Activated CD4-positive, alpha-beta T cell treated with anti-CD3 and anti-CD28 coated beads for 48 hours (primary cell): ENCODE results near the gene VAPA.
A peak's percentile ranks its signal among the peaks of the same experiment; 100 is the strongest.
"Not testable (repeated sequence)": the region's sequence is repeated elsewhere in the genome, so short reads cannot be mapped to it uniquely, and the experiment has no call there.

ENCODE experiments used
- DNase-seq: peaks from one replicate; pipeline ENCODE4 v3.0.0-alpha.2; 2020

VAPA gene

GRCh38 chr18:9887992-9888391 lies 25.8 kb upstream of the VAPA start:
- no peak for DNase-seq

DNA sequence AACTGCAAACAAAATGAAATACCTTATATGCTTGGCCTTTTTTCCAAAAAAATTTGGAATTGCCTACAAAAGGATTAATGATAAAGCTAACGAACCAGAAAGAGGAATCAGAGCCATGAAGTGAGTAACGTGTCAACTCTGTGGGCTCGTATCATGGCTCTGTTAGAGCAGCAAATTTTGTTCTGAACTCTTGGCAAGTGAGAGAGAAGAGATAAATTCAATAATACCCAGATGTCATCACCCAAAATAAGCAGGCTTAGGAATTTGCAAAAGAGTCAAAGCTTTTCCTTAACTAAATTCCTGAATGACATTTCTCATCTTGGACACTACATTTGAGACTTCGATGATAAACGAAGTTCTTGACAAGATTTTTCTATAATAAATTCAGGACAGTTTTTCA lies 23.6 kb upstream of the VAPA start:
- DNase-seq = no peak

- DNase-seq = no peak
Observed at GRCh38 chr18:9890957-9891356, 22.9 kb upstream of the VAPA start.

DNA sequence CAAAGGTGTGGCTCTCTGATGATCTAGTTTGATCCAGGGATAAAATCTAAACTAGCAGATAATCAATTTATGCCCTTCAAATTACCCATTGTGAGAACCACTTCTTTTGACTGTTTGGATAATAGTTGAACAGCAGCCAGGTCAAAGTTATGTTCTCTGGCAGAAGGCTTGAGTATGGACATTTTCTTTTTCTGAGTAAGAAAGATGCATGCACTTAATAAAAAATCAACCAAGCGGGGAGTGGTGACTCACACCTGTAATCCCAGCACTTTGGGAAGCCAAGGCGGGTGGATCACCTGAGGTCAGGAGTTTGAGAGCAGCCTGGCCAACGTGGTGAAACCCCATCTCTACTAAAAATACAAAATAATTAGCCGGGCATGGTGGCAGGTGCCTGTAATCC lies 22.3 kb upstream of the VAPA start:
- not testable (repeated sequence) for DNase-seq

DNA sequence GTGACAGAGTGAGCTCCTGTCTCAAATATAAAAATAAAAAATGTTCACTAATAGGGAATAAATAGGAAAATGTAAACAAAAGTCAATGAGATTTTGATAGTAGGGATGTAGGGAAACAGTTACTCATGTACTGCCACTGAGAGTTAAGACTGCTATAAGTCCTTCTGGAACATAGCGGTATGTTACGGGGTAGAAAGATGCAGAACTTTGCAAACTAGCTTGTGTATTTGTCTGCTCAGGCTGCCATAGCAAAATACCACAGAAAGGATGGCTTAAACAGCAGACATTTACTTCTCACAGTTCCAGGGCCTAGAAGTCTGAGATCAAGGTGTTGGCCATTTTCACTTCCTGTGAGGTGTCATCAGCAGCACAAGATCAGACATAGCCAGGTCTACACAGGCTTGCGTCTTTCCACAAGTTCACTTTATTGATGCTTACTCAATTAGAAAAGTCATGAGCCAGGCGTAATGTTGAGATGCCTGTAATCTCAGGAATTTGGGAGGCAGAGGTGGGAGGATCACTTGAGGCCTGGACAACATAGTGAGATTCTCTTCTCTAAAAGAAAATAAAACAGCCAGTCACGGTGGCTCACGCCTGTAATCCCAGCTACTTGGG lies 19.3 kb upstream of the VAPA start:
- DNase-seq = no peak

GRCh38 chr18:9897129-9897528 lies 16.7 kb upstream of the VAPA start:
- DNase-seq = no peak

GRCh38 chr18:9897787-9898291 lies 16.0 kb upstream of the VAPA start:
- DNase-seq = not testable (repeated sequence)

DNA sequence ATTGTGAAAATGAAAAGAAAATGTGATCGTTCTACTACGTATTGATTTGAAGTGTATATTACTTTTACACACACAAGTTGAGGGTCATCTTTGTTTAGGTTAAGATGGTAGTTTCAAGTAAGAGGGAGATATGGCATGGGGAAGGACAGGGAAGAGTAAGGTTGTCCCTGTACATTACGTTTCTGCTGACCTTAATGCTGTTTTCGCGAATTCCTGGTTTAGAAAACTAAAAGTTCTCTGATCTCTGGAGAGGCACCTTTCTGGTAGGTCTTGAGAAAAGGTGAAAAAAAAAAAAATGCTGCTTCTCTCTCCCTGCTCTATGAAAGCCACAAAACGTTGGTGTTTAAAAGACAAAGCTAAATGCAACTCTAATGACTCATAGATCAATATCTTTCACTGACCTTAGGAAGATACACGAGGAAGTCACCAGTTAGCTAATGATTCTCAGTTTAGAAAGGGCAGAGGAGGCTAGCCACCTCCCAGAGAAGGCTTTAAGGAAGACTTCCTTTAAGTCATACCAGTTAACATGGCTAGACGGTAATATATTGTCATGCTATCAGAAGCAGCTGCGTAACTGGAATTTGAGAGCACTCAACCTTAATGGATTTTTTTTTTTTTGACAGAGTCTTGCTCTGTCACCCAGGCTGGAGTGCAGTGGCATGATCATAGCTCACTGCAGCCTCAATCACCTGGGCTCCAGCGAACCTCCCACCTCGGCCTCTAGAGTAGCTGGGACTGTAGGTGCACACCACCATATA lies 14.8 kb upstream of the VAPA start:
- DNase-seq = no peak

- not testable (repeated sequence) for DNase-seq
Observed at GRCh38 chr18:9899550-9899930, 14.3 kb upstream of the VAPA start.

DNA sequence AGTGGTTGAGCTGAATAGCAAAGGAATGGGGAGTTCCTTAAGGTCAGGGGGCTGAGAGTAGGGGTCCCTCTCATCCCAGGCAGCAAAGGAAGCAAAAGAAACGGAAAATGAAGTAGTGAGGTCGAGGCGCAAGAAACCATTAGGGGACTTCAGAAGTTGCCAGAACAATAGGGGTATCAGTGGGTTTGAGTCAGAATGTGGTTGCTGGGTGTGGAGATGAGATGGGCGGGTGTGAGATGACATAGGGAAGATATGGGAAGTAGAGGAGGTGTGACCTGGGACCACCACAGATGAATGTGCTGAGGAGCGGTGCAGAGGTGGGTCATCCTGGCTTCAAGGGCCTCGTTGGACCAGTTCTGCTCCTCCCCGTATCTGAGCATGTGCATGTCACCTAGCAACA lies 13.1 kb upstream of the VAPA start:
- no peak for DNase-seq

DNA sequence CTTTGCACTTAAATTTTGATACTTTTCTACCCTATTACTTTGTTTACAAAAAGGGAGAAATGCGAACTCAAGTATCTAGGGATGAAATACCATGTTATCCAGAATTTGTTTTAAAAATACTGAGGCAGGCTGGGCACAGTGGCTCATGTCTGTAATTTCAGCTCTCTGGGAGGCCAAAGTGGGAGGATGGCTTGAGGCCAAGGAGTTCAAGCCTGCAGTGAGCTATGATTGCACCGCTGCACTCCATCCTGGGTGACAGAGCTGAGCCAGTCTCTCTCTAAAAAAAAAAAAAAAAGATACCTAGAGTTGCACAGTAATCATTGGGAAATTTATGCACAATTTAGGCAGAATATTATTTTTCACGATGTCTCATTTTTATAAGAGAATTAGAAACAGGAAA lies 12.4 kb upstream of the VAPA start:
- DNase-seq = no peak

DNA sequence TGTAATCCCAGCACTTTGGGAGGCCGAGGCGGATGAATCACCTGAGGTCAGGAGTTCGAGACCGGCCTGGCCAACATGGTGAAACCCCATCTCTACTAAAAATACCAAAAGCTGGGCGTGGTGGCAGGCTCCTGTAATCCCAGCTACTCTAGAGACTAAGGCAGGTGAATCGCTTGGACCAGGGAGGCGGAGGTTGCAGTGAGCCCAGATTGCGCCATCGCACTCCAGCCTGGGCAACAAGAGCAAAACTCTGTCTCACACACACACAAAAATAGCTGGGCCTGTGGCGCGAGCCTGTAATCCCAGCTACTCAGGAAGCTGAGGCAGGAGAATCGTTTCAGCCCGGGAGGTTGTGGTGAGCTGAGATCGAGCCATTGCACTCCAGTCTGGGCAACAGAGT lies 11.6 kb upstream of the VAPA start:
- DNase-seq = not testable (repeated sequence)

- DNase-seq = no peak
Observed at GRCh38 chr18:9902832-9903231, 11.0 kb upstream of the VAPA start.

DNA sequence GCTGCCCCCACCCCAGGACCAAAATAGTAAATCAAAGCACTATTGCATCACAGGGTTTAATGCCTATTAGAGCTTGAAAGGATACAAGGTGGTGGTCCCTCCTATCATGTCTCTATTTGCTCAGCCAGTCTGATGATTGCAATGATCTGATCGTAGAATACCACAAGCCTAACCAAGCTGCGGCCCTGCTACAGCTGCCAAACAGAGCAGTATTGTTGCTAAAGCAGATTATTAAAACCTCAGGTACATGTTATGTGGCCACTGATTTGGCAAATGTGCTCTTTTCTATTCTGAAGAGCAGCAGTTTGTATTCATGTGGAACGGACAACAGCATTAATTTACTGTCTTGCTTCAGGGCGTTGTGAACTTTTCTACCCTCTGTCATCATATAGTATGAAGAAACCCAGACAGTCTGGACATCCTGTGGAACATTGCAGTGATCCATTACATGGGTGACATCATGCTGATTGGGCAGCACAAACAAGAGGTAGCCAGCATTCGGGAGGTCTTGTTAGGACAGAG lies 8.4 kb upstream of the VAPA start:
- DNase-seq = no peak

- no peak for DNase-seq
Observed at GRCh38 chr18:9906481-9906880, 7.3 kb upstream of the VAPA start.

DNA sequence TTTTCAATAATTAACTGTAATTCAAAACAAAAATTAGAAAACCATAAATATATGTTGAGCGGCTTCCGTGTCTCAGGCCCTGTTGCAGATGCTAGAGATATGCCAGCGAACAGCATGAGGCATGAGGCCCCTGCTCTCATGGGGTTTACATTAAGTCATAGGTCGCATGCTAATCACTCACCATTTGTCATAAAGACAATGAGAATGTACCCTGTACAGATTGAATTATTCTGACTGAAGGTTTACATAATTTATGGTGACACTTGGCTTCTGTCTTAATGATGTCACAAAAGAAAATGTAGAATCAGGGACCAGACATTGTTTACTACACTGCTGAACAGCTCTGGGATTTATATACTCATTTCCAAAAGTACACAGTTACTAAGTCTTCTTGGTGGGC lies 5.9 kb upstream of the VAPA start:
- no peak for DNase-seq

GRCh38 chr18:9910071-9910470 lies 3.7 kb upstream of the VAPA start:
- DNase-seq = no peak

- no peak for DNase-seq
Observed at GRCh38 chr18:9910661-9911060, 3.2 kb upstream of the VAPA start.

GRCh38 chr18:9911226-9911625 lies 2.6 kb upstream of the VAPA start:
- DNase-seq = no peak

DNA sequence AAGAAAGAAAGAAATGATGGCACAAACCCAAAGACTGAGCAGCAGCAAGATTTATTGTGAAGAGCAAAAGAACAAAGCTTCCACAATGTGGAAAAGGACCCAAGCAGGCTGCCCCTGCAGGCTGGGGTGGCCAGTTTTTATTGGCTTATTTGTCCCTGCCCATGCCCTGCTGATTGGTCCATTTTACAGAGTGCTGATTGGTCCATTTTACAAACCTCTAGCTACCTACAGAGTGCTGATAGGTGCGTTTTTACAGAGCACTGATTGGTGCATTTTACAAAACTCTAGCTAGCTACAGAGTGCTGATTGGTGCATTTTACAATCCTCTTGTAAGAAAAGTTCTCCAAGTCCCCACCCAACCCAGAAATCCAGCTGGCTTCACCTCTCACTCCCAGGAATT lies 1.5 kb upstream of the VAPA start:
- not testable (repeated sequence) for DNase-seq

GRCh38 chr18:9913151-9913525 lies 678 bp upstream of the VAPA start:
- no peak for DNase-seq

GRCh38 chr18:9914334-9914583 lies 443 bp downstream of the VAPA start:
- DNase-seq = no peak

DNA sequence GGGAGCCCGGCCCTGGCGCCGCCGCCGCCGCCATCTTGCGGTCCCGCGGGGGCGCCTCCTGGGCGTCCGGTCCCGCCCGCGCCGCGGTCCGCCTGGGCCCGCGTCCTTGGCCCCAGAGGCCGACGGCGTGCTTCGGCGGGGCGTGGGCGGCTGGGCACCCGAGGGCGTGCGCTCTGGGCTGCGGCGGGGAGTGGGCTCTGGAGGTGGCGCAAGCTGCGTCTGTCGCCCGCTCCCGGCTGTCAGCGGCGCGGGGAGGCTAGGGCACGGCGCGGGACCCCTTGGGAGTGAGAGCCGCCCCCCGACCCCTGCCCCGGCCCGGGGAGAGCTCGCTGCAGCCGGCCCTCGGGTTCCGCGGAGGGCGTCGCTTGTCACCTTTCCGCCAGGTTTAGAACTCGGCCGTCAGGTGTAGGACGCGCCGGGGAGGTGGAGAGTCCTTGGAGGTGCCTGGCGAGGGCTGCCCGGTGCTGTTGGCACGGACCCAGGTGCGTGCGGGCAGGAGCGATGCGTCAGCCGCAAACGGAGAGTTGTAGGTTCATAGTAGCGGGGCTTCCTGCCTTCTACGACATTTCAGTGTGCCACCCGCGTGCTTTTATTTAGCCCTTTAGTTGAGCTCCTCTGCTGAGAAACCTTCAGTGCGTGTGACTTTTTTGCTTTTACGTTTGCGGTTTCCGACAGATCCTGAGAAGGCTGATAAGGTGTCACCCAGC lies 921 bp downstream of the VAPA start:
- DNase-seq = peak; percentile 85
